ENCODE results near the gene CFAP61.

CFAP61 gene

DNA sequence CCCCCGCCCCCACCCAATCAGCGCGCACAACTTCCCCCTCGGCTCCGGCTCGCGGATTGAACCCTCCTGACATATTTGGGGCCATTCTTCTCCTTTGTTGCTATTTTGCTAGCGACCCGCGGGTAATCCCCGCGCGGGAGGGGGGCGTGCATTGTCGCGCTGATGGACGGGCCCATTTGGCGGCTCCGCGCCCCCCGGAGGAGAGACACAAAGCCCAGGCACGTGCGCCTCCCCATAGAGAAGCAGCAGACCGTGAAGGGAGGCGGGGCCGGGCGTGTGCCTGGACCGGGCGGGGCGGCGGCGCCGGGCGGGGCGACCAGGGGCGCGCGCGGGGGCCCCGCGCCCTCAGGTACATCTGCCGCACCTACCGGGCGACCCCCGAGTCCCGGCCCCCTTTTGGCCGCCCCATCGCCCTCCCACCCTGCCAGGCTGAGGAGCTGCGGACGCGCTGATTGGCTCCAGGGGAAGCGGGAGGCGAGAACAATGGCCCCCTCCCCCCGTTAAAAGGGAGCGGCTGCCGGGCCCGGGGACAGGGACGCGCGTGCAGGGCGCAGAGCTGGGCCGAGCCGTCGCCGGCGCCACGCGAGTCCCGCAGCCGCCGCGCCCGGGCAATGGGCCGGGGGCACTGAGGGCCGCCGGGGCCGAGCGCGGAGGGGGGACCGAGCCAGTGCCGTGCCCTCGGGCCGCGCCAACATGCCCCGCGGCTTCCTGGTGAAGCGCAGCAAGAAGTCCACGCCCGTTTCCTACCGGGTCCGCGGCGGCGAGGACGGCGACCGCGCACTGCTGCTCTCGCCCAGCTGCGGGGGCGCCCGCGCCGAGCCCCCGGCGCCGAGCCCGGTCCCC, 315.5 kb downstream of the CFAP61 start, which contains the start of gene INSM1:
INSM1 (plus strand) TSS at position 530 of the 843 bp plus-strand sequence; CDS start at position 694, 164 bp downstream.
- H3K27me3 ChIP-seq (ENCODE audit: control insufficient read depth, insufficient read depth, low read length), result peaks cover 24% of the 10 kb centered on the region; the same call in 1 of the 2 replicates
- WGBS (ENCODE audit: insufficient coverage, insufficient read length), result no CpG with 5 or more reads among the region's 108 CpGs

DNA sequence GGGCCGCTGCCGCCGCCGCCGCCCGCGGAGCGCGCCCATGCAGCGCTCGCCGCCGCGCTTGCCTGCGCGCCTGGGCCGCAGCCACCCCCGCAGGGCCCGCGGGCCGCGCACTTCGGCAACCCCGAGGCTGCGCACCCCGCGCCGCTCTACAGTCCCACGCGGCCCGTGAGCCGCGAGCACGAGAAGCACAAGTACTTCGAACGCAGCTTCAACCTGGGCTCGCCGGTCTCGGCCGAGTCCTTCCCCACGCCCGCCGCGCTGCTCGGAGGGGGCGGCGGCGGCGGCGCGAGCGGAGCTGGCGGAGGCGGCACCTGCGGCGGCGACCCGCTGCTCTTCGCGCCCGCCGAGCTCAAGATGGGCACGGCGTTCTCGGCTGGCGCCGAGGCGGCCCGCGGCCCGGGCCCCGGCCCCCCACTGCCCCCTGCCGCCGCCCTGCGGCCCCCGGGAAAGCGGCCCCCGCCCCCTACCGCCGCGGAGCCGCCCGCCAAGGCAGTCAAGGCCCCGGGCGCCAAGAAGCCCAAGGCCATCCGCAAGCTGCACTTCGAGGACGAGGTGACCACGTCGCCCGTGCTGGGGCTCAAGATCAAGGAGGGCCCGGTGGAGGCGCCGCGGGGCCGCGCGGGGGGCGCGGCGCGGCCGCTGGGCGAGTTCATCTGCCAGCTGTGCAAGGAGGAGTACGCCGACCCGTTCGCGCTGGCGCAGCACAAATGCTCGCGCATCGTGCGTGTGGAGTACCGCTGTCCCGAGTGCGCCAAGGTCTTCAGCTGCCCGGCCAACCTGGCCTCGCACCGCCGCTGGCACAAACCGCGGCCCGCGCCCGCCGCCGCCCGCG, 316.3 kb downstream of the CFAP61 start:
- WGBS (ENCODE audit: insufficient coverage, insufficient read length), result no CpG with 5 or more reads among the region's 130 CpGs
- H3K4me3 ChIP-seq (ENCODE audit: low read length), result peak overlapping the region; percentile 50; the same call in 1 of the 2 replicates

More for the DNA sequence above, 315.5 kb downstream of the CFAP61 start, which contains the start of gene INSM1:
- Histone ChIP-seq H3K36me3 (ENCODE audit: control insufficient read depth, insufficient read depth, low read length) (no peaks in the 10 kb centered on the region), H3K27ac (ENCODE audit: low read length) (no peak within 1 kb of the TSS), H3K9me3 (ENCODE audit: control insufficient read depth, insufficient read depth, low read length) (no peaks in the 10 kb centered on the region), H3K4me3 (ENCODE audit: low read length) (peak within 1 kb of the TSS; percentile 50; the same call in 1 of the 2 replicates), H3K4me1 (ENCODE audit: control insufficient read depth, insufficient read depth, low read length) (no peaks in the 10 kb centered on the region; the same call in 1 of the 2 replicates)
- no peak for DNase-seq (ENCODE audit: low read depth, low spot score)

DNA sequence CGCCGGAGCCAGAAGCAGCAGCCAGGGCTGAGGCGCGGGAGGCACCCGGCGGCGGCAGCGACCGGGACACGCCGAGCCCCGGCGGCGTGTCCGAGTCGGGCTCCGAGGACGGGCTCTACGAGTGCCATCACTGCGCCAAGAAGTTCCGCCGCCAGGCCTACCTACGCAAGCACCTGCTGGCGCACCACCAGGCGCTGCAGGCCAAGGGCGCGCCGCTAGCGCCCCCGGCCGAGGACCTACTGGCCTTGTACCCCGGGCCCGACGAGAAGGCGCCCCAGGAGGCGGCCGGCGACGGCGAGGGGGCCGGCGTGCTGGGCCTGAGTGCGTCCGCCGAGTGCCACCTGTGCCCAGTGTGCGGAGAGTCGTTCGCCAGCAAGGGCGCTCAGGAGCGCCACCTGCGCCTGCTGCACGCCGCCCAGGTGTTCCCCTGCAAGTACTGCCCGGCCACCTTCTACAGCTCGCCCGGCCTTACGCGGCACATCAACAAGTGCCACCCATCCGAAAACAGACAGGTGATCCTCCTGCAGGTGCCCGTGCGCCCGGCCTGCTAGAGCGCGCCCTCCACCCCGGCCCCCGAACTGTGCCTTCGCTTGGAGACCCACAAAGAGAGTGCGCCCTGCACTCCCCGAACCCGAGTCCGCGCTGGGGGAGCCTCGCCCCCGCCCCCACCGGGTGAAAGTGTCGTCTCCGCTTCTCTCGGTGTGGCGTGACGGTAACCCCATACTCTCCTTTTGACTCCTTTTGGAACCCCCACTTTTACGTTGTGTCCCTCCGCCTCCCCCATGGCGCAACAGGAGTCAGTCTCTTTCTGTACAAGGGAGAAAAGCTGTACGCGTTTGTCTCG, 317.1 kb downstream of the CFAP61 start:
- Histone ChIP-seq H3K4me1 (ENCODE audit: control insufficient read depth, insufficient read depth, low read length) (peaks cover 2% of the 10 kb centered on the region; the same call in 1 of the 2 replicates), H3K36me3 (ENCODE audit: control insufficient read depth, insufficient read depth, low read length) (no peaks in the 10 kb centered on the region), H3K27me3 (ENCODE audit: control insufficient read depth, insufficient read depth, low read length) (peaks cover 22% of the 10 kb centered on the region; the same call in 1 of the 2 replicates), H3K4me3 (ENCODE audit: low read length) (peak overlapping the region; percentile 50; the same call in 1 of the 2 replicates), H3K27ac (ENCODE audit: low read length) (no peak overlapping the region), H3K9me3 (ENCODE audit: control insufficient read depth, insufficient read depth, low read length) (no peaks in the 10 kb centered on the region)
- WGBS (ENCODE audit: insufficient coverage, insufficient read length), result no CpG with 5 or more reads among the region's 86 CpGs
- no peak for DNase-seq (ENCODE audit: low read depth, low spot score)

More for the DNA sequence above, 316.3 kb downstream of the CFAP61 start:
- no peaks in the 10 kb centered on the region for H3K9me3 ChIP-seq (ENCODE audit: control insufficient read depth, insufficient read depth, low read length)
- no peaks in the 10 kb centered on the region for H3K36me3 ChIP-seq (ENCODE audit: control insufficient read depth, insufficient read depth, low read length)
- peaks cover 2% of the 10 kb centered on the region; the same call in 1 of the 2 replicates for H3K4me1 ChIP-seq (ENCODE audit: control insufficient read depth, insufficient read depth, low read length)
- no peak overlapping the region for H3K27ac ChIP-seq (ENCODE audit: low read length)
- peaks cover 24% of the 10 kb centered on the region; the same call in 1 of the 2 replicates for H3K27me3 ChIP-seq (ENCODE audit: control insufficient read depth, insufficient read depth, low read length)
- DNase-seq (ENCODE audit: low read depth, low spot score), result no peak

DNA sequence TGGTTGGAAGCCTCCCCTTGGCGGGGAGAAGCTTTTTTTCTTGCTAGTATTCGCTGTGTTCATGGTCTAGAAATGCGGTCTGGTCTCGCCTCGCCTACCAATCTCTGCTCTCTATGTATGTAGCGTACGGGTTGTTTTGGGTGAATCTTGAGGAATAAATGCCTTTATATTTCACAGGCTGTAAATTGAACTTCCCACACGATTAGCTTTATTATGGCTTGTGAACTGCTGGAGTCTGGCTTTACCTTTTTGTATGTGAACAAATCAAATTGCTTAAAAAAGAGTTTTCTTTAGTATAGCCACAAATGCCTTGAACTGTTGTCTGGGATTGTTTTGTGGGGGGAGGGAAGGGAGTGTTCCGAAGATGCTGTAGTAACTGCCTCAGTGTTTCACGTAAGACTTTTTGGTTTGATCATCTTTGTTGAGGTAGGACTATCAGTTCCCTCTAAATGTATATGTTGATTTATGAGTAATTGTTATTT, 317.8 kb downstream of the CFAP61 start:
- H3K27me3 ChIP-seq (ENCODE audit: control insufficient read depth, insufficient read depth, low read length), result peaks cover 16% of the 10 kb centered on the region; the same call in 1 of the 2 replicates

DNA sequence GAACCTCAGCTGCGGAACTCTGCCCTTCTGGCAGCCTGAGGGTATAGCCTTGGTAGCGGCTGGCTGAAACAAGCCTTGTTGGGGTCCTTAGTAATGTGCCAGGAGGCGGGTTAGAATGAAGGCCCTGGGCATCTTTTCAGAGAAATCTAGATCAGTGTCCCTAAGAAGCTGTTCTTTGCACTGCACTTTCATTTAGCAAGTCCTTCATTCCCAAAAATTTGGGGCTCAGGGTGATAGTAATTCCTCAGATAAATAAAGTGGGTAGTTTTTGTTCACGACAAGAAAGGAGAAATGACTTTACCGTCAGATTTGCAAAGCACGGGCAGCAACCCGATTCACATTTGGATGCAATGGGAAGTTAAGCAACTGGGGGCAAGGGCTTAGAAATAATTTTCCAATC, 318.8 kb downstream of the CFAP61 start:
- Histone ChIP-seq H3K9me3 (ENCODE audit: control insufficient read depth, insufficient read depth, low read length) (no peaks in the 10 kb centered on the region), H3K36me3 (ENCODE audit: control insufficient read depth, insufficient read depth, low read length) (no peaks in the 10 kb centered on the region), H3K4me3 (ENCODE audit: low read length) (no peak overlapping the region), H3K27ac (ENCODE audit: low read length) (no peak overlapping the region), H3K4me1 (ENCODE audit: control insufficient read depth, insufficient read depth, low read length) (peaks cover 2% of the 10 kb centered on the region; the same call in 1 of the 2 replicates), H3K27me3 (ENCODE audit: control insufficient read depth, insufficient read depth, low read length) (peaks cover 9% of the 10 kb centered on the region; the same call in 1 of the 2 replicates)
- no peak for DNase-seq (ENCODE audit: low read depth, low spot score)
- WGBS (ENCODE audit: insufficient coverage, insufficient read length), result no CpG with 5 or more reads among the region's 7 CpGs

More for the DNA sequence above, 317.8 kb downstream of the CFAP61 start:
- H3K27ac ChIP-seq (ENCODE audit: low read length), result no peak overlapping the region
- peak overlapping the region; percentile 50; the same call in 1 of the 2 replicates for H3K4me3 ChIP-seq (ENCODE audit: low read length)
- DNase-seq (ENCODE audit: low read depth, low spot score), result no peak
- peaks cover 2% of the 10 kb centered on the region; the same call in 1 of the 2 replicates for H3K4me1 ChIP-seq (ENCODE audit: control insufficient read depth, insufficient read depth, low read length)
- no peaks in the 10 kb centered on the region for H3K9me3 ChIP-seq (ENCODE audit: control insufficient read depth, insufficient read depth, low read length)
- H3K36me3 ChIP-seq (ENCODE audit: control insufficient read depth, insufficient read depth, low read length), result no peaks in the 10 kb centered on the region
- no CpG with 5 or more reads among the region's 10 CpGs for WGBS (ENCODE audit: insufficient coverage, insufficient read length)

DNA sequence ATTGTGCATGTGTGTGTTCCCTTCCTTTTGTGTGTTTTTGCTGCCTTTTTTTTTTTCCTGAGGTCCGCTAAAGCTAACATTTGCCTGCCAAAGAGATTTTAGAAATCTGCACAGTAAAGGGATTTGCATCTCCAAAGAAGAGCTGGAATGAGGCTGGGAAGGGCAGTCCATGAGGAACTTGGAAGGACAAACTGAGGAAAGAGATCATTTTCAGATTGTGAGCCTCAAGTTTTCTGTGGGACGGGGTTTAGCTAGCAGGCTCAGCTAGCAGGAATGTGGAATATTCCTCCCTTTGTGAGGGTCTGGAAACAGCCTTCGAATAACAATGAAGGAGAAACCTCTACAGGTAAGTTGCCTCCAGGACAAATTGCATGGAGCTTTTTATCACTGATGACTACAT, 319.3 kb downstream of the CFAP61 start:
- DNase-seq (ENCODE audit: low read depth, low spot score), result no peak
- no peaks in the 10 kb centered on the region for H3K9me3 ChIP-seq (ENCODE audit: control insufficient read depth, insufficient read depth, low read length)
- no peak overlapping the region for H3K27ac ChIP-seq (ENCODE audit: low read length)
- no peak overlapping the region for H3K4me3 ChIP-seq (ENCODE audit: low read length)
- WGBS (ENCODE audit: insufficient coverage, insufficient read length), result no CpG with 5 or more reads among the region's 3 CpGs
- H3K27me3 ChIP-seq (ENCODE audit: control insufficient read depth, insufficient read depth, low read length), result peaks cover 9% of the 10 kb centered on the region; the same call in 1 of the 2 replicates
- H3K36me3 ChIP-seq (ENCODE audit: control insufficient read depth, insufficient read depth, low read length), result no peaks in the 10 kb centered on the region
- H3K4me1 ChIP-seq (ENCODE audit: control insufficient read depth, insufficient read depth, low read length), result peaks cover 2% of the 10 kb centered on the region; the same call in 1 of the 2 replicates

DNA sequence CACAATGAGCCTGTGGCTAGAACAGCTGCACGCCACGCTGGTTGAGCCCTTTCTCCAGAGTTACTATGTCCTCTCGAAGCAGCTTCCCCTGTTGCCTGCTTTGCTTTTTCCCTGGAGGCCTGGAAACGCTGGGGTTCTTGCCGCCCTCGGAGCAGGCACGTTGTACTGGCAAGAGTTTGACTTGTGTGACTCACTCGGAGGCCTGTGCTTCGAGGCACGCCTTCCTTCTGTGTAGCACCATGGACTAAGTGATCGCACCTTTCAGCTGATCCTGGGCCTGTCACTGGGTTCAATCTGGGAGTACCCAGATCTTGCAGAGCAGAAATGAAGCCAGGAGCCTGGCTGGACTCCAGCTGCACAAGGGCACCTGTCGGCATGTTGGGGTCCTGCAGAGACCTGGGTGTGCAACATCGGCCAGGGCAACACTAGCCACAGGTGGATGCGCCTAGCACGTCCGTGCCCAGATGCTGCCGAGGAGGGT, 320.8 kb downstream of the CFAP61 start:
- H3K36me3 ChIP-seq (ENCODE audit: control insufficient read depth, insufficient read depth, low read length), result no peaks in the 10 kb centered on the region
- WGBS (ENCODE audit: insufficient coverage, insufficient read length), result no CpG with 5 or more reads among the region's 17 CpGs
- no peak overlapping the region for H3K4me3 ChIP-seq (ENCODE audit: low read length)
- H3K4me1 ChIP-seq (ENCODE audit: control insufficient read depth, insufficient read depth, low read length), result peaks cover 2% of the 10 kb centered on the region; the same call in 1 of the 2 replicates
- H3K27me3 ChIP-seq (ENCODE audit: control insufficient read depth, insufficient read depth, low read length), result peaks cover 9% of the 10 kb centered on the region; the same call in 1 of the 2 replicates
- no peak overlapping the region for H3K27ac ChIP-seq (ENCODE audit: low read length)
- H3K9me3 ChIP-seq (ENCODE audit: control insufficient read depth, insufficient read depth, low read length), result no peaks in the 10 kb centered on the region
- DNase-seq (ENCODE audit: low read depth, low spot score), result no peak

DNA sequence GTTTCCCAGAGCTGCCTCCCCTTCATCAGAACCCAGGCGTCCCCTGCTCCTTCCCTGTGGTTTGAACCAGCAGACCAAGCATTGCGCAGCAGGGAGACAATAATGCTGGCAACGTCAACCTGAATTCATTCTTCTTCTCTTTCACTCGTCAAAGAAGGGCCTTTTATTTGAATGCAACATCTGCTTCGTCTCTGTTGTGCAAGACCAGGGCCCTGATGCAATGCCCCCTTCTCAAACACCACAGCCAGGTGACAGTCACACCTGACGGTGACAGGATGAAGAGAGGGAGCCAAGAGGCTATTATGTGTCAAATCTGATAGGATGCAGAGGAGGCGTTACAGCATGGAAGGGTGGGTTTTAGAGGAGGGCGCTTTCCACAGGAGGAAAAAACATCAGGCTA, 323.5 kb downstream of the CFAP61 start:
- no CpG with 5 or more reads among the region's 8 CpGs for WGBS (ENCODE audit: insufficient coverage, insufficient read length)
- Histone ChIP-seq H3K27me3 (ENCODE audit: control insufficient read depth, insufficient read depth, low read length) (no peaks in the 10 kb centered on the region), H3K36me3 (ENCODE audit: control insufficient read depth, insufficient read depth, low read length) (no peaks in the 10 kb centered on the region), H3K27ac (ENCODE audit: low read length) (no peak overlapping the region), H3K4me1 (ENCODE audit: control insufficient read depth, insufficient read depth, low read length) (peaks cover 2% of the 10 kb centered on the region; the same call in 1 of the 2 replicates), H3K4me3 (ENCODE audit: low read length) (no peak overlapping the region), H3K9me3 (ENCODE audit: control insufficient read depth, insufficient read depth, low read length) (no peaks in the 10 kb centered on the region)
- DNase-seq (ENCODE audit: low read depth, low spot score), result no peak

DNA sequence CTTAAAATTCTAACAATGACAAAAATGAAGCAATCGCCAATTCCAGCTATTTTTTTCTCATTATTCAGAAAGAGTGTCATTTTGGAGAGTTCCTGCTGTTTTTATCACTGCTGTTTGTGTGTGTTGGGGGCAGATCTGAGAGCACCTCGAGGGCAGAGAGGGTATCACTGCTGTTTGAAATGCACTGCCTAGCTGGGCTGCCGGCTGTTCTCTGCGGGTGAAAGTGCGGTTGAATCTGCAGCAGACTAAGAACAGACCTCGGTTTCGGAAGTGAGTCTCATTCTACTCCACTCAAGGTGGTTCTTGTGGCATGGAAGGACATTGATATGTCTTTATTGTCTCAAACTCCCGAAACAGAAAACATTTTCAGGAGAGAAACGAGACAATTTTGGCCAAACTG, 333.9 kb downstream of the CFAP61 start:
- H3K27ac ChIP-seq (ENCODE audit: low read length), result no peak overlapping the region
- no peak for DNase-seq (ENCODE audit: low read depth, low spot score)
- H3K36me3 ChIP-seq (ENCODE audit: control insufficient read depth, insufficient read depth, low read length), result no peaks in the 10 kb centered on the region
- no CpG with 5 or more reads among the region's 9 CpGs for WGBS (ENCODE audit: insufficient coverage, insufficient read length)
- H3K9me3 ChIP-seq (ENCODE audit: control insufficient read depth, insufficient read depth, low read length), result no peaks in the 10 kb centered on the region
- H3K4me3 ChIP-seq (ENCODE audit: low read length), result no peak overlapping the region
- no peaks in the 10 kb centered on the region for H3K27me3 ChIP-seq (ENCODE audit: control insufficient read depth, insufficient read depth, low read length)
- no peaks in the 10 kb centered on the region for H3K4me1 ChIP-seq (ENCODE audit: control insufficient read depth, insufficient read depth, low read length)
